Gastroesophageal sphincter (tissue), 3 donors: ENCODE measurements around the gene CREM.

Source experiments
- CTCF ChIP-seq, 4 experiments: fragments of 200-600 bp in 2 of 4; fragments of 450-650 bp in 2 of 4; sonication (generic) in 1 of 4; IDR thresholded peaks; one replicate each; pipeline ENCODE4 v1.5.1; 2017 to 2019; ENCODE audit warnings: antibody characterized with exemption in 4 of 4, mild to moderate bottlenecking in 2 of 4, moderate library complexity in 2 of 4
- POLR2A ChIP-seq, 2 donors: fragments of 450-650 bp; IDR thresholded peaks; one replicate each; pipeline ENCODE4 v1.6.1; 2017; ENCODE audit warnings: antibody characterized with exemption in 2 of 2, mild to moderate bottlenecking in 2 of 2, moderate library complexity in 1 of 2

- TF ChIP-seq CTCF (IDR thresholded peaks at IDR 0.05), result no peak
- TF ChIP-seq POLR2A (IDR thresholded peaks at IDR 0.05), result no peak
These were observed 58.8 kb downstream of the CREM start for GRCh38 chr10:35185260-35186034.
